GM18498 (cell line): ENCODE measurements around the gene HPGDS.

Experiments
- ATAC-seq: cut with Tn5 transposase; IDR thresholded peaks from one replicate; pipeline ENCODE4 v1.9.1; 2021; ENCODE audit warnings: mild to moderate bottlenecking, moderate library complexity; ENCODE audit not compliant: unreplicated experiment

The HPGDS gene

GRCh38 chr4:94262163-94263016 lies 80.2 kb downstream of the HPGDS start:
- no peak for ATAC-seq

GRCh38 chr4:94256828-94257227 lies 85.8 kb downstream of the HPGDS start:
- ATAC-seq, result no peak

DNA sequence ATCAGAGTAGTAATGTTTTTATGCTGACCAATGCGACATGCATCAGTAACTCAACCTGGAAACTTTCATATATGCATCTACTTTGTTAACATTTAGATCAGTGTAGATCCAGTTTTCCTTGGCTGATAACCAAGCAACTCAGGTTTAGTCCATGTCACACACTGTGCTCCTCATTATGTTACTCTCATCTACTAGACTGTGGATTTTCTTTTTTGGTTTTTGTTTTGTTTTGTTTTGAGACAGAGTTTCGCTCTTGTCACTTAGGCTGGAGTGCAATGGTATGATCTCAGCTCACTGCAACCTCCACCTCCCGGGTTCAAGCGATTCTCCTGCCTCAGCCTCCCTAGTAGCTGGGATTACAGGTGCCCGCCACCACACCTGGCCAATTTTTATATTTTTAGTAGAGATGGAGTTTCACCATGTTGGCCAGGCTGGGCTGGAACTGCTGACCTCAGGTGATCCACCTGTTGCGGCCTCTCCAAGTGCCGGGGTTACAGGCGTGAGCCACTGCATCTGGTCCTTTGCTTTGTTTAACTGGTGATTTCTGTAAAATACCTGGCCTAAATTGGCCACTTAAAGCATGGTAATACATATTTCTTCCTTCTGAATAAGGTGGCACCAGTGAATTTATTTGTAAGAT lies 86.4 kb downstream of the HPGDS start:
- ATAC-seq, result no peak

- no peak for ATAC-seq
These were observed 89.6 kb downstream of the HPGDS start for GRCh38 chr4:94253036-94253435.

DNA sequence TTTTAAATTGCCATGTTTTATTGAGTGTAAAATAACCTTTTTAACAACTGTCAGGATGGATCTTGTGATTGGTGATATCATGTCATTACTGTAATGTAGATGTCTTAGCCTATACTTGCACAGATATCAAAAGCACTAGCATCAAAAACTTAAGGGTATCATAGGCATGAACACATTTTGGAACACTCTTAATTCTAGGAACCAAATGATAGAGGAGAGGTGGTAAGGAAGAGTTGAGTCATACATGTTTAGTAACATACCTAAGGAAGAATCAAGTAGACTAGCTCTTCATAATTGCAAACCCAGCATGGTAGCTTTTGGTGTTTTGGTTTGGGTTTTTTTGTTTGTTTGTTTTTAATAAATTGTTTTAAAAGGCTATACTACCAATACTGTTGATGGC lies 91.5 kb downstream of the HPGDS start:
- ATAC-seq, result no peak
